HG03108 (cell line): ENCODE results near the gene IFTAP.
"Not testable (repeated sequence)": the region's sequence is repeated elsewhere in the genome, so short reads cannot be mapped to it uniquely, and the experiment has no call there.

Experiments
- ATAC-seq: cut with Tn5 transposase; IDR thresholded peaks from one replicate; pipeline ENCODE4 v1.9.1; 2021; ENCODE audit warnings: moderate library complexity; ENCODE audit not compliant: unreplicated experiment

Gene IFTAP

GRCh38 chr11:36594316-36594989 lies at the start of gene IFTAP:
Gene IFTAP (plus strand): TSS chr11:36594502. CDS start chr11:36610104, 15,602 bp downstream.
- ATAC-seq = peak; percentile 91

DNA sequence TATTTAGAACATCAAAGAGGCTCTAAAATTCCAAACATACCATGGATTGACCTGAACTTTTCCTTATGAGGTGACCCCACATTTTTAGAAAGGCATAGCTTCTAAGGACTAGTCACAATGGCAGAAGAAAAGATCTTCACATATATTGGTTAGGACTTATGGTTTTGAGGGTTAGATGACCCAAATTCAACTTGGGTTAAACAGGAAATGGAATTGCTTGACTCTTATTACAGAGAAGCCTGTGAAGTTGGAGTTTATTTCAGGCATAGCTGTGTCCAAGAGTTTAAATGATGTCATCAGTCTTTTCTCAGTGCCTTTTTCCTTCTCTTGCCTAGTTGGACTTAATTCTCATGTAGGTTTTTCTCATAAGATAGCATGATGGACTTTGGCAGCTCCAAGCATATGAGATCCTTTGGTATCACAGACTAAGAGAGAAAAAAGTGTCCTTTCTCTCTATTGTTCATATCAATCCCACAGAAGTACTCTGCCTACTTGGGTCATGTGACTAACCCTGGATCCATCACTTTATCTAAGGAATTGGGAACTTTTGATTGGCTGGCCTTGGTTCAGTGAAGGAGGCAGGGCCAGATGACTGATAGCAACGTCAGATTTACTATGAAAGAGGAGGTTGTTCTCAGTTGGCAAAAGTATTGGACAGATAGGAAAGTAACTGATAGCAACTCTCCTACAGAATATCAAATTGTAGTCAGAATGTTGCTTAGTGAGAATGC lies 43.8 kb upstream of the IFTAP start:
- ATAC-seq = no peak

DNA sequence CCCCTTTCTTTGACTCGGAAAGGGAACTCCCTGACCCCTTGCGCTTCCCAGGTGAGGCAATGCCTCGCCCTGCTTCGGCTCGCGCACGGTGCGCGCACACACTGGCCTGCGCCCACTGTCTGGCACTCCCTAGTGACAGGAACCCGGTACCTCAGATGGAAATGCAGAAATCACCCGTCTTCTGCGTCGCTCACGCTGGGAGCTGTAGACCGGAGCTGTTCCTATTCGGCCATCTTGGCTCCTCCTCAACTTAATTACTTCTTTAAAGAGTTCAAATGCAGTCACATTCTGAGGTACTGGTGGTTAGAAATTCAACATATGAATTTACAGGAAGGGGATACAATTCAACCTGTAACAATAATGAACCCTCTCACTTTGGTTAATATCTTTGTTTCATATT lies 36.9 kb upstream of the IFTAP start:
- ATAC-seq = not testable (repeated sequence)

DNA sequence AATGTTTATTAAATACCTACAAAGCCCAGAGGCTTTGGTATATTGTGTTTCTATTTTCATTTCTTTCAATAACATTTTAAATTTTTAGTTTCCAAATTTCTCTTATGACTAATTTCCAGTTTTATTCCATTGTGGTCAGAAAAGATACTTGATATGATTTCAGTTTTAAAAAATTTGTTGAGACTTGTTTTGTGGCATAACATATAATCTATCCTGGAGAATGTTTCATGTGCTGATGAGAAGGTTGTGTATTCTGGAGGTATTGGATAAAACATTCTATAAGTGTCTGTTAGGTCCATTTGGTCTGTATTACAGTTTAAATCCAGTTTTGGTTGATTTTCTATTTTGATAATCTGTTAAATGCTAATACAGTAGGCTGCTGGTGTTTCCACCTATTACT lies 36.3 kb upstream of the IFTAP start:
- ATAC-seq = no peak

- ATAC-seq = peak; percentile 74
Observed at GRCh38 chr11:36558571-36559413, 35.5 kb upstream of the IFTAP start.

GRCh38 chr11:36564376-36565030 lies 29.8 kb upstream of the IFTAP start:
- ATAC-seq = peak; percentile 64

DNA sequence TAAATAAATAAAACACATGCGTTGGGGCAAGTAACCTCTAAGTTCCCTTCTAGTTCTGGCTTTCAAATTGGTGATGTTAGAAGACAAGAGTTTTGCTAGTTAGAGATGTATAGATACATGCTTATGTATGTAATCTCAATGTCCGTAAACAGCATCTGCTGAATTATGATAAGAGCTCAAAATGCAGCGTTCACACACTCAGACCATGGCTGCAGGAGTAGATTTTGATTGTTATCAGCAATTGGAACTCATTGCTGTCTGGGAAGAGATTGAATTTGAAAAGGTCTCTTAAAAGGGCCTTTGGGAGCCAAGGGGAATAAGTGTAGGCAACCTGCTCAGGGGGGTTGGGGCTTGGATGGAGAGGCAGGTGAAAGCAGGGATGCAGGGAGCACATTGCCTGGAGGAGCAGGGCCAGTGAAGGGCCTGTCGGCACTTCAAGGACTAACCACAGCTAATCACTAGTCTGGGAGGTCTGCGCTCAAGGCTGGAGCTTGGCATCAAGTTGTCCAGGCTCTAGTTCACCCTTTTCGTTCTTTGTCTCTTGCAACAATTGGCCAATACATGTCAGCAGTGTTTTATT lies 29.2 kb upstream of the IFTAP start:
- no peak for ATAC-seq

DNA sequence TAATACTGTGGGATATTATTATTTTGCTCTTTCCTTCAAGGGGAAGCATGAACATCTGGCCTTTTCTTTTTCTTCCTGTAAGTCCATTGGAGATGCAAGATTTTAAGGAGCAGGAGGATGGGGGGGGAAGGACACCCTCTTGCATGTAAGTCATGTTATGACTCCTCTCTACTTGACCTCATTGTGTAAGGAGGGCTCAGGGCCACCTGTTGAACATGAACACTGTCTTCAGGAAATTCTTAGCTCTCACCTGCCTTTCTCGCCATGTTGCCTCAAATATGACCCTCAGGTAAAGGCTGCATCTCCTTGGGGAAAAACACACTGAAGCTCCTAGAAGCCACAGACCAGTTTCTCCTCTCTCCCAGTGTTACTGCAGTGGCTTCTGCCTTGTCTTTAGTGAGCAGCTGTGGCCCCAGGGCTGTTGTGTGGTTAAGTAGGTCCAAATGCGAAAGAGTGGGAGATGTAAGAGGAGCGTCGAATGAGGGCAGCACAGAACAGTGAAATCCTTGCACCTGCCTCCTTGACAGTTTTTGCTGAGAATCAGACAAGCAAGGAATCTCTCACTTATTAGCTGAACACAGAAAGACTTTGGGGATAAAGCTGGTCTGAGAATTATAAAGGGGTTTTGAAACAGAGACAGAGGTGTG lies 27.8 kb upstream of the IFTAP start:
- no peak for ATAC-seq

- ATAC-seq = no peak
Observed at GRCh38 chr11:36567694-36568093, 26.6 kb upstream of the IFTAP start, which contains the start of gene RAG1. Gene RAG1 (plus strand): TSS chr11:36568007. CDS start chr11:36573305, 5,298 bp downstream.

DNA sequence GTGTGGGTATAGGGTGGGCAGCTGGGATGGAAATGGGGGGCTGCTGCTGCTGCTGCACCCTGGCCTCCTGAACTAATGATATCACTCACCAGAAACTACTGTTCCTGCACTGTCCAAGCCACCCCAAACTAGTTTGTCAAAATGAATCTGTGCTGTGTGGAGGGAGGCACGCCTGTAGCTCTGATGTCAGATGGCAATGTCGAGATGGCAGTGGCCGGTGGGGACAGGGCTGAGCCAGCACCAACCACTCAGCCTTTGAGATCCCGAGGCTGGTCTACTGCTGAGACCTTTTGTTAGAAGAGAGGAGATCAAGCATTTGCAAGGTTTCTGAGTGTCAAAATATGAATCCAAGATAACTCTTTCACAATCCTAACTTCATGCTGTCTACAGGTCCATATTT lies 25.2 kb upstream of the IFTAP start:
- ATAC-seq = no peak

GRCh38 chr11:36574486-36574885 lies 19.8 kb upstream of the IFTAP start:
- no peak for ATAC-seq

DNA sequence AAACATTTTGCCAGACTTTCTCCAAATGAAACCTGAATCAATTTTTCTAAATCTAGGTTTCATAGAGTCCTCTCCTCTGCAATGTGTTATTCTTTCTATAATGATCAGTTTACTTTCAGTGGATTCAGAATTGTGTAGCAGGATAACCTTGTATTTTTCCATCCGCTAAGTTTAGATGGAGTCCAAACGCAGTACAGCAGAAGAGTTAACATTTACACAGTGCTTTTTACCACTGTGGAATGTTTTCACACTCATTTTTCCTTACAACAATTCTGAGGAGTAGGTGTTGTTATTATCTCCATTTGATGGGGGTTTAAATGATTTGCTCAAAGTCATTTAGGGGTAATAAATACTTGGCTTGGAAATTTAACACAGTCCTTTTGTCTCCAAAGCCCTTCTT lies 16.9 kb upstream of the IFTAP start:
- ATAC-seq = no peak

DNA sequence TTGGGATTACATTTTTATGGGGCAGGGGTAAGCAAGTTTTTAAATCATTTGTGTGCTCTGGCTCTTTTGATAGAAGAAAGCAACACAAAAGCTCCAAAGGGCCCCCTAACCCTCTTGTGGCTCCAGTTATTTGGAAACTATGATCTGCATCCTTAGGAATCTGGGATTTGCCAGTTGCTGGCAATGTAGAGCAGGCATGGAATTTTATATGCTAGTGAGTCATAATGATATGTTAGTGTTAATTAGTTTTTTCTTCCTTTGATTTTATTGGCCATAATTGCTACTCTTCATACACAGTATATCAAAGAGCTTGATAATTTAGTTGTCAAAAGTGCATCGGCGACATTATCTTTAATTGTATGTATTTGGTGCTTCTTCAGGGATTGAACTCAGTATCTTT lies 16.4 kb upstream of the IFTAP start:
- ATAC-seq = no peak

DNA sequence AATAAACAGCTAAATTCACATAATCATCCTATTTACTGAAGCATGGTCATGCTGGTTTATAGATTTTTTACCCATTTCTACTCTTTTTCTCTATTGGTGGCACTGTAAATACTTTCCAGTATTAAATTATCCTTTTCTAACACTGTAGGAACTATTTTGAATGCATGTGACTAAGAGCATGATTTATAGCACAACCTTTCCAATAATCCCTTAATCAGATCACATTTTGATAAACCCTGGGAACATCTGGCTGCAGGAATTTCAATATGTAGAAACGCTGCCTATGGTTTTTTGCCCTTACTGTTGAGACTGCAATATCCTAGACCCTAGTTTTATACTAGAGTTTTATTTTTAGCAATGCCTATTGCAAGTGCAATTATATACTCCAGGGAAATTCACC lies 15.8 kb upstream of the IFTAP start:
- no peak for ATAC-seq

DNA sequence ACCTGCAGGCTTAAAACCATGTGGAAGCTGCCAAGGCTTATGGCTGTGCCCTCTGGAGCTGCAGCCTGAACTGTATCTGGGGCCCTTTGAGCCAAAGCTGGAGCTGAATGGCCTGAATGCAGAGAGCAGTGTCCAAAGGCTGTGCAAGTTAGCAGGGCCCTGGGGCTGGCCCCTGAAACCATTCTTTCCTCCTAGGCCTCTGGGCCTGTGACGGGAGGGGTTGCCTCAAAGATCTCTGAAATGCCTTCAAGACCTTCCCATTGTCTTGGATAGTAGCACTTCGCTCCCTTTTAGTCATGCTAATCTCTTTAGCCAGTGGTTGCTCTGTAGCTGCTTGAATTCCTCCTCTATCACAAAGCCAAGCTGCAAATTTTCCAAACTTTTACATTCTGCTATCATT lies 12.8 kb upstream of the IFTAP start:
- no peak for ATAC-seq

DNA sequence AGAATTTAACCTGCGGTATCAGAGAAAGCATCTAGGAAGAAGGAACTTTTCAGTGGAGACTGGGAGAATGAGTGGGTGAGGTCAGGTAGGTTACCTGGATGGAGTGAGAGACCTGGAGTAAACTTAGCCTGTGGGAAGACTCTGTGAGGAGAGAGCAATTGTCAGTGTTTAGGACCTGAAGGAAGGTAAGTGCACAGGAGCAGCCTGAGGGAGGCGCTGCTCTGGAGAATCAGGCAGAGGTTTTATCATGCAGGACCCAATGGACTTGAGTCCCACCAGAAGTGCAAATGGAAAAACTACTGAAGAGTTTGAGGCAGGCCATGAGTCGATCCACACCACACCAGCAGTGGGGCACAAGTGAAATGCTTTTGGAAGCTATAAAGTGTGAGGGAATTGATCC lies 10.6 kb upstream of the IFTAP start:
- ATAC-seq = no peak

DNA sequence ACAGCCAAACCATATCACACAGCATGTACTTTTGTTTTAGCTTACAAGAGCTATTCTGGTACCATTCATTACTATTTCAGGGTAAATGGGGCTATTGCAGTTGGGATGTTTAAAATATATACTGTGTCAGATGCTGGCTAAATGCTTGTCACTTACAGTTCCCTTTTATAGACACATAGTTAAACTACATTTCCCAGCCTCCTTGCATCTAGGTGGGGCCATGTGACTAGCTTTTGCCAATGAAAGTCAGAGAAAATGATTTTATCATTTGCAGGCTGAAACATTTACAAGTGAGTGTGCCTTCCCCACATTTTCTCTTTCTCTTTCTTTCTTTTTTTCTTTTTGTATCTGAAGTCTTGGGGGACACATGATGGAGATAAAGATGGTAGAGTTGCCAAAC lies 7.8 kb upstream of the IFTAP start:
- ATAC-seq = no peak

DNA sequence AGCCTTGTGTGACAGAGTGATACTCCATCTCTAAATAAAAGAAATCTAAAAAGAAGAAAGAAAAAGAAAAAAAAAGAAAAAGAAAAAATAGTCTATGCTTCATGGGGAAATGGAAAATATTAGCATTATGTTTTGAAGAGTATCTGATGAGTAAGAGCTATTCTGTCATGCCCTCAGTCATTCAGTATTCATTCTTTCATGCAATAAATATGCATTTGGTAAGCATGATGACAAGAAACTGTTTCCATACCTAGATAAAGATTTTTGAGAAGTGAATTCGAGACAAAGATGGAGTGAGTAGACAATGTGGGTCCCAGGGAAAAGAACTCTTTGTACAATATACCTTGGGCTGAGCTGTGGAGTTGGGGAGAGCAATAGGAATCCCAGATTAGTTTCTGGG lies 6.2 kb upstream of the IFTAP start:
- ATAC-seq = no peak

DNA sequence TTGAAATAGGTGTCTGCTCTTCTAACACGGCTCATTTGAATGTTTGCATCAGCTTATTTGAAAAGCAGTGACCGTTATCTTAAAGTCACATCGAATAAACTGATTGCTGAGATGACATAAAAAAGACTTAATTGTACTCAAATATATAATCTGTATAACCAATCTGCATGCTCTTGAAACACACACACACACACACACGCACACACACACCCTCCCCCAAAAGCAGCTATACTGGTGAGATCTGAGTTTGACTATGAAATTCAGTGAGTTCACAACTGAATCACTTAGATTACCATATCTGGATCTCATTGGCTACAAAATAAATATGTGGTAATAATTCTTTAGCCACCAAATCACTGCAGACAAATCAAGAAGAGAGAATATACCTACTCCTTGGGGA lies 3.8 kb upstream of the IFTAP start:
- no peak for ATAC-seq

DNA sequence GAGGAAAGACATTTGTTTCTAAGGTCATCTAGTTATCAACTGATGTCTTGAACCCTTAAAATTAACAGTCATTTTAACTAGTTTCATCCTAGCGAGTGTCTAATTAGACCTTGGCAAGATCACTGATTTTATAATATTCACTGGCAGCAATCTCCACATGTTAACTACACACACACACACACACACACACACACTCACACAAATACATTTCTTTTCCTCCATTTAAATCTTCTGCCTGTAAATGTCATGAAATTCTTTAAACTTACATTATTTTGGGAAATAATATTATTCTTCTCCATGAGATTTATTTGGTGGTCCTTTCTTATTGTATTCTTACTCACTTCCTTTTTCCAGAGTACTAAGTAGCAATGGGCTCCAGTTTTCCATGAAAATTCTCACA lies 2.9 kb upstream of the IFTAP start:
- ATAC-seq = no peak
